ENCODE data around the gene ZNF410. TPM values are rescaled to one million over a fixed set of nuclear protein-coding genes. Genes with fewer than 3 reads are reported as not detected.
"Not testable (repeated sequence)": the region's sequence is repeated elsewhere in the genome, so short reads cannot be mapped to it uniquely, and the experiment has no call there.

The ZNF410 gene
- total RNA-seq: 10 to 100 TPM; 38.3 to 47.2 (median 45.1) TPM
- long read RNA-seq, donor 1, transcript ZNF410-211 (12 exons, 2,601 nt): major isoform, 39 of 66 reads
- long read RNA-seq, donor 1, transcript ZNF410-201 (11 exons, 2,293 nt): minor isoform, 6 of 66 reads
- long read RNA-seq, donor 1, partial matches to known transcripts: 4 of 66 reads
- long read RNA-seq, donor 1, other reads (novel, unspliced or antisense): 13 of 66 reads
- long read RNA-seq, donor 2, transcript ZNF410-201 (11 exons, 2,293 nt): minor isoform, 13 of 45 reads
- long read RNA-seq, donor 2, transcript ZNF410-211 (12 exons, 2,601 nt): major isoform, 18 of 45 reads
- long read RNA-seq, donor 2, partial matches to known transcripts: 1 of 45 reads
- long read RNA-seq, donor 2, other reads (novel, unspliced or antisense): 12 of 45 reads

GRCh38 chr14:73886449-73887317, at the start of gene ZNF410:
ZNF410 (plus strand) TSS chr14:73886859; CDS start chr14:73892176, 5,317 bp downstream.
- Histone ChIP-seq H3K36me3 (ENCODE audit: low read depth) (no peaks in the 10 kb centered on the region), H3K4me1 (ENCODE audit: low read depth) (peaks cover 10% of the 10 kb centered on the region), H3K9me3 (no peaks in the 10 kb centered on the region), H3K4me3 (peak within 1 kb of the TSS; percentile 92)
- intact Hi-C loops (cut with DNase I, micrococcal nuclease): no loop called here
- no peak for TF ChIP-seq CTCF (IDR thresholded peaks at IDR 0.05)
- DNase-seq (peak; percentile 88 to 95 (median 92)), ATAC-seq (peak; percentile 98)

GRCh38 chr14:73838293-73839034, 48.2 kb upstream of the ZNF410 start:
- ATAC-seq; intact Hi-C loops (cut with DNase I, micrococcal nuclease): not testable (repeated sequence)

GRCh38 chr14:73842201-73842600, 44.5 kb upstream of the ZNF410 start:
- no peak for TF ChIP-seq CTCF (IDR thresholded peaks at IDR 0.05)
- H3K4me3 ChIP-seq: no peak overlapping the region
- no peak for ATAC-seq
- no peaks in the 10 kb centered on the region for H3K4me1 ChIP-seq (ENCODE audit: low read depth)
- H3K36me3 ChIP-seq (ENCODE audit: low read depth): no peaks in the 10 kb centered on the region
- intact Hi-C loops (cut with DNase I, micrococcal nuclease): no loop called here
- no peaks in the 10 kb centered on the region for H3K9me3 ChIP-seq
- no peak for DNase-seq

More at GRCh38 chr14:73838293-73839034, 48.2 kb upstream of the ZNF410 start:
- DNase-seq; H3K36me3 ChIP-seq (ENCODE audit: low read depth); H3K9me3 ChIP-seq; H3K4me1 ChIP-seq (ENCODE audit: low read depth); H3K4me3 ChIP-seq: not testable (repeated sequence)

GRCh38 chr14:73842851-73843250, 43.8 kb upstream of the ZNF410 start:
- Histone ChIP-seq H3K9me3 (no peaks in the 10 kb centered on the region), H3K4me1 (ENCODE audit: low read depth) (no peaks in the 10 kb centered on the region)
- ATAC-seq: no peak

GRCh38 chr14:73843296-73843695, 43.4 kb upstream of the ZNF410 start:
- H3K9me3 ChIP-seq: no peaks in the 10 kb centered on the region
- no peaks in the 10 kb centered on the region for H3K36me3 ChIP-seq (ENCODE audit: low read depth)
- ATAC-seq (no peak), DNase-seq (no peak)
- H3K4me3 ChIP-seq: no peak overlapping the region
- TF ChIP-seq CTCF (IDR thresholded peaks at IDR 0.05): no peak
- intact Hi-C loops (cut with DNase I, micrococcal nuclease): no loop called here
- no peaks in the 10 kb centered on the region for H3K4me1 ChIP-seq (ENCODE audit: low read depth)

More at GRCh38 chr14:73842851-73843250, 43.8 kb upstream of the ZNF410 start:
- intact Hi-C loops (cut with DNase I, micrococcal nuclease): no loop called here
- Histone ChIP-seq H3K4me3 (no peak overlapping the region), H3K36me3 (ENCODE audit: low read depth) (no peaks in the 10 kb centered on the region)
- DNase-seq: no peak
- TF ChIP-seq CTCF (IDR thresholded peaks at IDR 0.05): no peak

Data from mucosa of descending colon (tissue), 3 donors.